Glomerular visceral epithelial cell (primary cell): Measurements from ENCODE around the gene MGAT5.
"Not testable (repeated sequence)": the region's sequence is repeated elsewhere in the genome, so short reads cannot be mapped to it uniquely, and the experiment has no call there.

Experiments used
- DNase-seq: peaks from one replicate; pipeline ENCODE4 v3.0.0-alpha.2; 2016; ENCODE audit errors: extremely low spot score

MGAT5 gene

GRCh38 chr2:134466141-134466540 lies 212.3 kb downstream of the MGAT5 start:
- DNase-seq = peak; percentile 44

GRCh38 chr2:134468164-134468563 lies 214.3 kb downstream of the MGAT5 start:
- DNase-seq = no peak

DNA sequence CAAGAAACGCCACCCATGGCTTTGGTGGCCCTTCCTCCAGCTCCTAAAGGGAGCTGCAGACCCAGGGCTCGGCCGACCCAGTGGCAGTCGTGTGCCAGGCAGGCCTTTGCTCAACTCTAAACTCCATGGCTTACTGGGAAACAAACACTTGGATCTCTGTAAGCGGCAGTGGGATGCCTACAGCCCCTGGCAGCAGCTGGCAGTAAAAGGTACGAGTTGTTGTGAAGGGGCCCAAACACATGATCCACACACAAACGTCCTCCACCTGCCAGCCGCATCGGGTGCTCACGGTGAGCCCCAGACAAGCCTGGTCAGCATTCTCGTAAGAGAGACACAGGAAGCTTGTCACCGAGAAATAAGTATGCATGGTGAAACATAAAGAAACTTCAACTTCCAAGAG lies 214.9 kb downstream of the MGAT5 start:
- DNase-seq = no peak

- DNase-seq = no peak
Measured at GRCh38 chr2:134469516-134470115, 215.7 kb downstream of the MGAT5 start.

- DNase-seq = no peak
Measured at GRCh38 chr2:134470561-134471168, 216.8 kb downstream of the MGAT5 start.

DNA sequence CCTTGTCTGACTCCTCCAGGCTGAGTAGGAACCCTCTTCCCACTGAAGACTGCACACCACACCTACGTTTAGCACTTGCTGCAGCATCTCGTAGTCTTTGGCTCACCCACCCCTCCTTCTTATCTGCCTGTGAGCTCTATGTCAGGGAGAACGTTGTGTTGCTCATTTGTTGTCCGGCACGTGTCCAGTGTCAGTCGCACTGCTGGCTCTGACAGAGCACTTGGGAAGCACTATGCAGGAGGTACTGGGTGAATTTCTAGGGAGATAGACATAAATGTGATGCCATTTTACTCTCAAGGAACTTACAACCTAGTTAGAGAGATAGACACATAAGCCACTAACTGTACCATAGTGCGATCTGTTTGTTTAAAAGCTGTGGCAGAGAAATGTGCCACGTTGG lies 223.1 kb downstream of the MGAT5 start:
- DNase-seq = not testable (repeated sequence)

GRCh38 chr2:134479696-134480330 lies 225.9 kb downstream of the MGAT5 start:
- DNase-seq = no peak

GRCh38 chr2:134482131-134482723 lies 228.4 kb downstream of the MGAT5 start:
- DNase-seq = no peak

DNA sequence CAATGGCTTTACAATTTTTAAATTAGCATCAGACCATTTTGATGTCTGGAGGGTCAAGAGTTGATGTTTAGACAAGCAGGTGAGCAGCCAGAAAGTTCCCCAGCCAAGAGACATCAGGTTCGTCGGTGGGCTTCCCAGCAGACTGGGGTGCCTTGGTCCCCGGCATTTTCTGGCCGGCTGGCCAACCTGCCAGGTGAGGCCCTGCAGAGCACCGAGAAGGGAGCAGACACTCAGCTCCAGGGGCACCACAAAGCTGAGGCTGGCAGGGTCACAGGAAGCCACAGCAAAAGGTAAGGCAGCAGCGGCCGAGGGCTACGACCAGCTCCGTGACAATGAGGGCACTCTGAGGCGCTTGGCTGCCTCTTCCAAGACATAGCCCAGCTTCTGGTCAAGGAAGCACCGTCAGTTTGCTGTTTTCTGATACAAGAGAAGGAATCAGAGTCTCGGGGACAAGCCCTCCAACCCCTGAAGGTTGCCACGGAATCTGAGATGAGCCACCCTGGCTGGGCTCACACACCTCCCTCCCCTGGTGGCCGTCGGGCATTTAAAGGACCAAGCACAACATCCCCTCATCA lies 229.0 kb downstream of the MGAT5 start:
- no peak for DNase-seq

GRCh38 chr2:134489732-134490384 lies 236.0 kb downstream of the MGAT5 start:
- DNase-seq = no peak

DNA sequence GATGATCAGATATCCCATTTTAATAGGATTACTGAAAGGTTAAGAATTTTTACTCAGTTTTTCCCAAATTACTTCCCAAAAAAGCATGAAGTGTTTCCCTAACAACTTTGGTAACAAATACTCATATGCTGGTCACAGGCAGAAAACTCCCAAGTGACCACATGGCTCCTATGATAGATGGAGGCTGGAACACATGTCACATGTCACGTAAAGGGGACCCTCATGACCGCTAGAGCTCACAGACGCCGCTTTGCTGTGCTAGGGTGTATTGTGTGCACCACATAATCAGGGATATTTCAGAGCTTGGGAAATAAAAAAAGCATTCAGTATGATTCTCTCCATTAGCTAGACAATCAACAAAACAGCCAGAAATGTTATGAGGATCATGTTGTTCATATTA lies 236.7 kb downstream of the MGAT5 start:
- DNase-seq = no peak

DNA sequence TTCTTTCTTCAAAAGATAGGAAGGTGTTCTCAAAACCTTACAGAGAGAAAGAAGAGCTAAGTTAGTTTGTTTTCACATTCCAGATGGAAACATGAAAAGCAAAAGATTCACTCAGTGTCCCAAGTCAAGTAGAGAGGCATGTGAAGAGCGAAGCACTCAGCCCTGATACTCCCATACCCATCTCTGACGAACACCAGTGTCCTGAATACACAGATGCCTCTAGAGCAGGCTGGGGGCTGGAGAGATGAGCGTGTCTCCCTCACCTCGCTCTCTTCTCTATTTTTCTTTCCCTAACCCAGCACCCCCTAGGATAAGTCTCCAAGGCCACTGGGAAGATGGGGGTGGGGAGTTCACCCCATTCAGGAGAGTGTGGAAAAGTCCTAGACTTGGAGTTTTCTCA lies 237.2 kb downstream of the MGAT5 start:
- DNase-seq = no peak

GRCh38 chr2:134491771-134492441 lies 238.0 kb downstream of the MGAT5 start:
- DNase-seq = no peak

GRCh38 chr2:134493797-134494196 lies 239.9 kb downstream of the MGAT5 start:
- DNase-seq = no peak

- no peak for DNase-seq
Measured at GRCh38 chr2:134498654-134499053, 244.8 kb downstream of the MGAT5 start.

DNA sequence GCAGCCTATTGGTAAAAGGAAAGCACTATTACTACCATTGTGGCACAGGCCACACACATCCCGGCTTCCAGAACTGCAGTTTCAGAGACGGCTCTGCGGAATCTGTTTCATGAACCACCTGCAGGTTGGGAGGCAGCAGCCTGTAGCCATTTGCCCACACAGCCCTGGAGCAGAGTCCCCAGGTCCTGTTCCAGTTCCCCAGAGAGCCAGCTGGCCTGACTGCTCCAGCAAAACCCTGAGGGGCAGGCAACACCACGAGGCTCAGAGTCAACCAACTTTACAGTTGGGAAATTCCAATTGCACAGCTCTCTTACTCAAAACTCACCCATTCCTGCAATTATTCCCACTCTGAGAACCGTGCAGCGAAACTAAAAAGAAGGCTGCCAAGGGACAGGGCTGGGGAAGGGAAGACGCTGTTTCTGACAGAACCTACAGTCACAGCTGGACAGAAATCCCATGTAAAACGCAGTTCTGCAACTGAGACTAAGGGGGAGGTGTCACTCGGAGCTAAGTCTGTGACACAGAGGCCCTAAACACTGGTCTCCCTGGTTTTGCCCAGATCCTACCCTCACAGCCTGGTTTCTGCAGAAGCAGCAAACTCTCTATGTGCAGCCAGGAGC lies 245.5 kb downstream of the MGAT5 start:
- DNase-seq = no peak

- no peak for DNase-seq
Measured at GRCh38 chr2:134500211-134500935, 246.5 kb downstream of the MGAT5 start.

- no peak for DNase-seq
Measured at GRCh38 chr2:134501476-134502091, 247.7 kb downstream of the MGAT5 start.

GRCh38 chr2:134502104-134502503 lies 248.2 kb downstream of the MGAT5 start:
- no peak for DNase-seq
